RPMI7951 (cell line): ENCODE data around the gene RNF169. TPM values are rescaled to one million over a fixed set of nuclear protein-coding genes. Genes with fewer than 3 reads are reported as not detected.

Experiments
- DNase-seq: peaks from one replicate; pipeline ENCODE4 v3.0.0-alpha.2; 2012; ENCODE audit warnings: low read depth
- total RNA-seq: library from RNA; depleted of rRNA; stranded (reverse); fragments of >200 nt; shearing (Covaris generic); gene quantifications from 2 replicates; pipeline ENCODE4 v1.2.3, GENCODE V29; 2014; rRNA removed

RNF169 gene
- total RNA-seq, 1 experiment from 2014 or later = 9.3 TPM

- peak; percentile 14 for DNase-seq
These were observed 128.5 kb downstream of the RNF169 start for GRCh38 chr11:74877132-74877531.

Other genes starting within 250 kb of the RNF169 start
- 22.2 and 28.7 TPM in 2 replicates for gene POLD3, start 156.3 kb upstream of the RNF169 start, total RNA-seq
- not detected in 2 replicates for gene CHRDL2, start 17.4 kb upstream of the RNF169 start, total RNA-seq
- 14.3 and 14.9 TPM in 2 replicates for gene XRRA1, start 200.2 kb downstream of the RNF169 start, total RNA-seq
- 32.6 and 34.7 TPM in 2 replicates for gene SPCS2, start 200.4 kb downstream of the RNF169 start, total RNA-seq
- gene NEU3, start 240.1 kb downstream of the RNF169 start, total RNA-seq = 5.5 and 5.9 TPM in 2 replicates